GM19455 (cell line): ENCODE data around the gene ARVCF.

Experiments
- ATAC-seq: cut with Tn5 transposase; IDR thresholded peaks from one replicate; pipeline ENCODE4 v1.9.1; 2021; ENCODE audit not compliant: unreplicated experiment

ARVCF gene

GRCh38 chr22:19962909-19963806 is 53.5 kb downstream of the ARVCF start:
- ATAC-seq, result no peak

GRCh38 chr22:19962246-19962908 is 54.2 kb downstream of the ARVCF start:
- no peak for ATAC-seq

GRCh38 chr22:19961868-19962245 is 54.8 kb downstream of the ARVCF start:
- no peak for ATAC-seq

GRCh38 chr22:19961201-19961580 is 55.4 kb downstream of the ARVCF start:
- no peak for ATAC-seq

- no peak for ATAC-seq
These were observed 56.0 kb downstream of the ARVCF start for GRCh38 chr22:19960491-19961200.

GRCh38 chr22:19959587-19960490 is 56.8 kb downstream of the ARVCF start:
- no peak for ATAC-seq

GRCh38 chr22:19959043-19959586 is 57.5 kb downstream of the ARVCF start:
- no peak for ATAC-seq

GRCh38 chr22:19958083-19959042 is 58.3 kb downstream of the ARVCF start:
- no peak for ATAC-seq

- no peak for ATAC-seq
These were observed 59.2 kb downstream of the ARVCF start for GRCh38 chr22:19957445-19957844.

- no peak for ATAC-seq
These were observed 61.1 kb downstream of the ARVCF start for GRCh38 chr22:19955241-19956128.

- ATAC-seq, result no peak
These were observed 65.3 kb downstream of the ARVCF start for GRCh38 chr22:19951346-19951745.

- no peak for ATAC-seq
These were observed 68.4 kb downstream of the ARVCF start for GRCh38 chr22:19948057-19948760.

GRCh38 chr22:19943082-19944026 is 73.3 kb downstream of the ARVCF start:
- no peak for ATAC-seq

- no peak for ATAC-seq
These were observed 74.2 kb downstream of the ARVCF start for GRCh38 chr22:19942157-19943081.

- no peak for ATAC-seq
These were observed 75.1 kb downstream of the ARVCF start, which contains the start of the genes COMT and TXNRD2 for GRCh38 chr22:19941365-19942082. COMT (plus strand) TSS chr22:19941772; CDS start chr22:19962527, 20,755 bp downstream. TXNRD2 (minus strand) TSS chr22:19941818; CDS start chr22:19941803, 15 bp downstream.
